ENCODE results near the gene CAPN13.

The CAPN13 gene

GRCh38 chr2:30684026-30684425 is 123.2 kb downstream of the CAPN13 start:
- no peak for DNase-seq (ENCODE audit: low read depth)
- no peak overlapping the region for H3K4me3 ChIP-seq (ENCODE audit: low read length)
- no peak for TF ChIP-seq CTCF (IDR thresholded peaks at IDR 0.05; ENCODE audit: insufficient read depth, low read depth, low read length, missing control alignments)

GRCh38 chr2:30683236-30683956 is 123.8 kb downstream of the CAPN13 start:
- H3K4me3 ChIP-seq (ENCODE audit: low read length): no peak overlapping the region
- TF ChIP-seq CTCF (IDR thresholded peaks at IDR 0.05; ENCODE audit: insufficient read depth, low read depth, low read length, missing control alignments): no peak
- peak; percentile 11 for DNase-seq (ENCODE audit: low read depth)

- no peak overlapping the region for H3K4me3 ChIP-seq (ENCODE audit: low read length)
- no peak for TF ChIP-seq CTCF (IDR thresholded peaks at IDR 0.05; ENCODE audit: insufficient read depth, low read depth, low read length, missing control alignments)
- no peak for DNase-seq (ENCODE audit: low read depth)
Measured at GRCh38 chr2:30681022-30681421, 126.2 kb downstream of the CAPN13 start.

GRCh38 chr2:30680121-30680520 is 127.1 kb downstream of the CAPN13 start:
- no peak for DNase-seq (ENCODE audit: low read depth)
- no peak for TF ChIP-seq CTCF (IDR thresholded peaks at IDR 0.05; ENCODE audit: insufficient read depth, low read depth, low read length, missing control alignments)
- H3K4me3 ChIP-seq (ENCODE audit: low read length): no peak overlapping the region

- no peak overlapping the region for H3K4me3 ChIP-seq (ENCODE audit: low read length)
- peak; percentile 10 for DNase-seq (ENCODE audit: low read depth)
- TF ChIP-seq CTCF (IDR thresholded peaks at IDR 0.05; ENCODE audit: insufficient read depth, low read depth, low read length, missing control alignments): no peak
Measured at GRCh38 chr2:30679426-30680088, 127.7 kb downstream of the CAPN13 start.

- no peak for TF ChIP-seq CTCF (IDR thresholded peaks at IDR 0.05; ENCODE audit: insufficient read depth, low read depth, low read length, missing control alignments)
- H3K4me3 ChIP-seq (ENCODE audit: low read length): no peak overlapping the region
- DNase-seq (ENCODE audit: low read depth): no peak
Measured at GRCh38 chr2:30678410-30679137, 128.7 kb downstream of the CAPN13 start.
